A673 (cell line): Measurements from ENCODE around the gene ABCA2.

Source experiments
- CTCF ChIP-seq: fragments of 300-800, 200-600 bp; sonication (generic); conservative IDR thresholded peaks from 2 replicates; pipeline ENCODE4 v1.5.1; 2017; ENCODE audit warnings: low read depth, mild to moderate bottlenecking, antibody characterized with exemption, low read length, moderate library complexity, mixed read lengths
- EZH2 ChIP-seq: fragments of 200-600 bp; sonication (generic); IDR thresholded peaks from 2 replicates; pipeline ENCODE4 v1.6.1; 2017; ENCODE audit warnings: borderline replicate concordance, low read depth, mild to moderate bottlenecking, mixed read lengths, antibody characterized with exemption, low read length; ENCODE audit not compliant: poor library complexity, severe bottlenecking

DNA sequence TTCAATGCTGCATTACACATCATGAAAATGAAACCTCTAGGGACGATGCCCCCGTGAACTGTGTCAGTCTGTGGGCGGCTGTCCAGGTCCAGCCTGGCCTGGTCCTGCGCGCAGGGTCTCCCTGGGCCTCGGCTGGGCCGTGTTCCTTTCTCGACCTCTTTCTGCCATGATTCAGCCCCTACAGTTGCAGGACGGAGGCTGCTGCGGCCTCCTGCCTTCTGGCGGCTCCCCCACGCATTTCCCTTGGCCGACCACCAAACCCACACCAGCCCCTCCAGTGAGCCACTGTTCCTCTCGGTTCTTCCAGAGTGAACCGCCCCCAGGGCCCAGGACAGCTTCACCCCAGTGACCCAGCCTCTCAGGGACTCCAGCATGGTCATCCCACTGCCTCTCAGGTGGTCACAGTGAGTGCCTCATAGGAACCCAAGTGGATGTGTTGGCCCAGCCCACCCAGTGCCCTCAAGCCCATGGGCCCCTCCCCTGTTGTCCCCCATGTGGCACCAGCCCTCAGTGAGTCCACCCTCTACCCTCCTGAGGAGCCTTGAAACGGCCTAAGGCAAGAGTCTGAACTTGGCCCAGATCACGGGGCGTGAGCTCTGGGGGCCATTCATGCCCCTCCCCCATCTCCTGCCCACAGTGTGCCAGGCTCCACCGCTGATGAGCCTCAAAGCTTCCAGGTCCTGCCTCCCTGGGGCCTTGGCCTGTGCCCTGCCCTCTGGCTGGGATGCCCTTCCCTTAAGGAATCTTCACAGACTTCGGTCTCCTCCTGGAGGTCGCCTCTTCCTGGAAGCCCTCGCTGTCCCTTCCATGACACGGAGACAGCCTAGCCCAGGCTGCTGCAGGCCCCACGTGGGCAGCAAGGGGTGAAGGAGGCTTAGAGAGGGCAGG, 21.7 kb downstream of the ABCA2 start:
- no peak for TF ChIP-seq CTCF
- no peak for TF ChIP-seq EZH2
